Fibroblast of mammary gland (primary cell): ENCODE measurements around the gene SYNE2.

Source experiments
- DNase-seq: peaks from one replicate; pipeline ENCODE4 v3.0.0-alpha.2; 2010; ENCODE audit warnings: low read depth
- H3K4me3 ChIP-seq: 2 replicates; pipeline ENCODE4 v1.5.1; 2011; ENCODE audit warnings: low read depth, mild to moderate bottlenecking, low read length, moderate library complexity; ENCODE audit not compliant: control insufficient read depth
- TF ChIP-seq, protein P1 (sequence below): conservative IDR thresholded peaks from 2 replicates; pipeline ENCODE4 v1.5.1; 2011; ENCODE audit warnings: low read depth, low read length, inconsistent platforms; ENCODE audit not compliant: control insufficient read depth, insufficient read depth

Gene SYNE2

DNA sequence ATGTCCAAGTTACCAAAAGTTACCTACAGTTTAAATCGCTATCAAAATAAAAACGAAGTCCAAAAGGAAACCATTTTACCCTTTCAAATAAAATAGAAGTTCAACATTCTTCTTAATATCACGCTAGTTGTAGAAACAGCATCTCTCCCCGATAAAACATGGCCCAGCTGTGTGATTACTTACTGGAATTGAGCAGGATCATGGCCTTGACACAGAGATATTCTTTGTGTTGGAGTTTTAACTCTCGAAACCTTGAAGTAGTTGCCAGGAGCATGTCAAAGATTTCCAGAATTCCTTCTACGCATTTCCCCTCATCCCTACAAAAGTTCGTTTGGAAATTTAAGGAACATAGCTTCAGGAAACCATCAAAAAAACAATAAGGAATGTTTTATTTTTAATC, 396.6 kb downstream of the SYNE2 start:
- no peak for DNase-seq
- no peak overlapping the region for H3K4me3 ChIP-seq

DNA sequence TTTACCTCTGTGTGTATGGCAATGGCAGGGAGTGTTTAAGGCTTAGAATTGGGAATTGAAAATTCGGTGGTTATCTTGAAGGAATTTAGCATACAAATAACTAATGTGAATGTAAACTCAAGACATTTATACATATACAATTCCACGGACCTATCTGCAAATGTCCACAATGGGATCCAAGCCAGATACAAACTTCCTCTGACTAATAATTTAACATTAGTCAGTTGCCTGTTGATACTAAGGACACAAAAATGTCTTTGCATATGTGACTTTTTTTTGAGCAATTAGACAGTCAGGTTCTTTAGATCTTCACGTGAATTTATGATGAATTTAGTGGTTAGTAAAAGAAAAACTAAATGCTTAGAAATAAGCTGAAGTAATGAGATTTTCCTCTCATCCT, 400.9 kb downstream of the SYNE2 start:
- peak; percentile 73 for DNase-seq
- H3K4me3 ChIP-seq = no peak overlapping the region
- TF ChIP-seq, protein P1, sequence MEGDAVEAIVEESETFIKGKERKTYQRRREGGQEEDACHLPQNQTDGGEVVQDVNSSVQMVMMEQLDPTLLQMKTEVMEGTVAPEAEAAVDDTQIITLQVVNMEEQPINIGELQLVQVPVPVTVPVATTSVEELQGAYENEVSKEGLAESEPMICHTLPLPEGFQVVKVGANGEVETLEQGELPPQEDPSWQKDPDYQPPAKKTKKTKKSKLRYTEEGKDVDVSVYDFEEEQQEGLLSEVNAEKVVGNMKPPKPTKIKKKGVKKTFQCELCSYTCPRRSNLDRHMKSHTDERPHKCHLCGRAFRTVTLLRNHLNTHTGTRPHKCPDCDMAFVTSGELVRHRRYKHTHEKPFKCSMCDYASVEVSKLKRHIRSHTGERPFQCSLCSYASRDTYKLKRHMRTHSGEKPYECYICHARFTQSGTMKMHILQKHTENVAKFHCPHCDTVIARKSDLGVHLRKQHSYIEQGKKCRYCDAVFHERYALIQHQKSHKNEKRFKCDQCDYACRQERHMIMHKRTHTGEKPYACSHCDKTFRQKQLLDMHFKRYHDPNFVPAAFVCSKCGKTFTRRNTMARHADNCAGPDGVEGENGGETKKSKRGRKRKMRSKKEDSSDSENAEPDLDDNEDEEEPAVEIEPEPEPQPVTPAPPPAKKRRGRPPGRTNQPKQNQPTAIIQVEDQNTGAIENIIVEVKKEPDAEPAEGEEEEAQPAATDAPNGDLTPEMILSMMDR = no peak

More for the DNA sequence above, 396.6 kb downstream of the SYNE2 start:
- TF ChIP-seq, protein P1 = no peak

DNA sequence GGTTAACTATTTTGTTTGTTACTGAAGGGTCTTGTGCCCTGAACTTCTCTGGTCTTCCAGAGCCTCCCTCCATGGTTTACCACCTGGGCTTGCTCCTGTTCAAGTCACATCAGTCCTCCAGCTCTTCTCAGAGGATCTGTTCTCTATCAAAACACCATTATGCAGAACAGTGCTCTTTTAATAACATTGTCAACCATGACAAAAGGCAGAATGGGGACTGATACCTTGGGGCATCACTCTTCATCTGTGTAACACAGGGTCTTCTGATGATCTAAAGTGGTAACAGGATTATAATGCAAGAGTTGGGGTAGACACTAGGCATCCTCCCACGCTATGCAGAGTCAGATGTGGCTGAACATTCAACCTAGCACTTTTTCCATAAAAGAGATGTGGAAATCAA, 403.0 kb downstream of the SYNE2 start:
- TF ChIP-seq, protein P1 = no peak
- H3K4me3 ChIP-seq = no peak overlapping the region
- no peak for DNase-seq

DNA sequence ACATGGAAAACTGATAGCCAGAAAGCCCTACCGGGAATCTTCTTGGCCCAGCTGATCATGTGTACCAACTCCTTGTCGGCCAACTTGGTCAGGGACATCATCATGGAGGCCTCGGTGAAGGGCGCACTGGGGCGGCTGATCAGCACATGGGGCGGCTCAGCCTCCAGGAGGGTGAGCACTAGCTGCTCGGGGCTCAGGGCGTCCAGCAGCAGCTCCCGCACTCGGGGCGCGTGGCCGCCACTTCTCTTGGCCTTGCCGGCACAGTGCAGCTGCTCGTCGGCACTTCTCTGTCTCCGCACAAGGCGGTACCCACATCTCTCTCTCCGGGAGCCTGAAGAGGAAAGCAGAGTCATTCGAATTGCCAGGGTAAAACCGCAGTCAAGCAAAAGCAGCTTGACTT, 407.6 kb downstream of the SYNE2 start:
- no peak overlapping the region for H3K4me3 ChIP-seq
- TF ChIP-seq, protein P1 = no peak
- no peak for DNase-seq

DNA sequence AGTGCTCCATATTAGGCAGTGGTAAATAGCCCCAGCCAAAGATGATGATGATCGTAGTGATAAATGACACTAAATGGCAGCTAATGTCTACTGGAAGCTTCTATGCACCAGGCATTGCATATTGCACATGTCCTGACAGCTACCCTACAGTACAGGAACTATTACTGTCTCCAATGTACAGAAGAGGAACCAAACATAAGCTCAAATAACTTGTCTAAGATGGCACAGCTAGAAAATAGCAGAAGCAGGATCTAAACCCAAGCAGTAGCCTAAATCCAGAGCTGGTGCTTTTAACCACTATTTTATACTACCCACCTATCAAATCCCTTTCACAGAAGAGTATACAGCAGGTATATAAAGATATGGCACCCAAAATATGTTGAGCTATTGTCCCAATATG, 412.4 kb downstream of the SYNE2 start:
- TF ChIP-seq, protein P1 = no peak
- DNase-seq = no peak
- no peak overlapping the region for H3K4me3 ChIP-seq

DNA sequence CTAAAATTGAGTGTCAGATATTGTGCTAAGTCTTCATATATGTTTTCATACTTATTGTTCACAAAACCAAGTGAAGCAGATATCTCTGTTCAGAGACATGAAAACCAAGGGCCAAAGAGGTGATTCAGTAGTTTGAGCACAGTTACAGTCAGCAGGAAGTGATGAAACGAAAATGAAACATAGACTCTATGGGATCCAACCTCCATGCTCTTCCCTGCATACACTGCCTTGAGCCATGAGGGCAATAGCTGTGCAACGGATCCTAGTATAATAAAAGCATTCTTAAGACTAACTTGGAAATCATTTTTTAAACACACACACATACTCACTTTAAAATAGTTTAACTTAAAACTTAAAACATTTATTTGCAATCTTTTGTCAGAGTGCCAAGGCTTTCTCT, 413.4 kb downstream of the SYNE2 start:
- peak; percentile 49 for DNase-seq
- TF ChIP-seq, protein P1 = no peak
- no peak overlapping the region for H3K4me3 ChIP-seq

DNA sequence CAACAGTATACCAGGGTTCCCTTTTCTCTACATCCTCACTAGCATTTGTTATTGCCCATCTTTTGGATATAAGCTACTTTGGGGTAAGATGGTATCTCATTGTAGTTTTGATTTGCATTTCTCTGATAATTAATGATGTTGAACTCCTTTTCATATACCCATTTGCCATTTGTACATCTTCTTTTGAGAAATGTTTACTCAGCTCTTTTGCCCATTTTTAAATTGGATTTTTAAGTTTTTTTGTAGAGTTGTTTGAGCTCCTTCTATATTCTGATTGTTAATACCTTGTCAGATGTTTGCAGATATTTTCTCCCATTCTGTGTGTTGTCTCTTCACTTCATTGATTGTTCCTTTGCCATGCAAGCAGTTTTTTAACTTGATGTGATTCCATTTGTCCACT, 419.2 kb downstream of the SYNE2 start:
- H3K4me3 ChIP-seq = no peak overlapping the region
- no peak for DNase-seq
- TF ChIP-seq, protein P1 = no peak
